HepG2 (cell line): ENCODE results near the gene DNPH1. TPM values are rescaled to one million over a fixed set of nuclear protein-coding genes. Genes with fewer than 3 reads are reported as not detected.

Source experiments
- ATAC-seq: fragments of 200-7000 bp; cut with Tn5 transposase; 3 replicates; pipeline ENCODE4 v1.9.1; 2020; ENCODE audit warnings: mild to moderate bottlenecking, moderate library complexity
- BruUV-seq: library from RNA; stranded (reverse); fragments of 400-500 nt; replicated peaks from 2 replicates; lab custom pipeline; 2021; lab: Mats Ljungman, UMichigan
- CTCF ChIA-PET: fragments of 300-600 bp; formaldehyde crosslinking; extraction: SDS; loops from one replicate; lab custom pipeline; 2021; ENCODE audit warnings: low total read pairs, inconsistent platforms, low intra/inter-chr PET ratio; lab: Yijun Ruan, JAX
- POLR2A ChIA-PET: fragments of 350-600 bp; sonication (Branson Sonifier 250); formaldehyde crosslinking; loops from one replicate; lab custom pipeline; 2020; ENCODE audit warnings: antibody characterized with exemption, inconsistent platforms; lab: Yijun Ruan, JAX
- DNase-seq: peaks from one replicate; pipeline ENCODE4 v3.0.0-alpha.2; 2015; ENCODE audit warnings: low spot score
- FAIRE-seq: peaks from 3 replicates; lab custom pipeline; 2011; peaks lifted over from hg19 to GRCh38; lab: Jason Lieb, UNC
- H2AFZ ChIP-seq: one replicate; pipeline ENCODE4 v1.6.1; 2011; ENCODE audit warnings: low read length, inconsistent platforms
- H3K27ac ChIP-seq: fragments of 300-600 bp; 3 replicates; pipeline ENCODE4 v1.8.0; 2011; ENCODE audit warnings: mixed run types, mild to moderate bottlenecking, mixed read lengths, low read length, inconsistent platforms; ENCODE audit not compliant: insufficient read depth; ENCODE audit errors: extremely low read length
- H3K27me3 ChIP-seq, 2 experiments: fragments of 200-600 bp in 1 of 2; 2 replicates in 1 of 2; 3 replicates in 1 of 2; pipeline versions ENCODE4 v1.6.0 to v1.8.0; 2011; ENCODE audit warnings: low read length in 2 of 2, mild to moderate bottlenecking in 2 of 2, moderate library complexity in 2 of 2, inconsistent platforms in 1 of 2; ENCODE audit not compliant: insufficient read depth in 2 of 2, control insufficient read depth in 1 of 2
- H3K36me3 ChIP-seq, 2 experiments: fragments of 200-600 bp in 1 of 2; replicated peaks in 1 of 2; 2 replicates in 1 of 2; 3 replicates in 1 of 2; pipeline versions ENCODE4 v1.5.1 to v1.8.0; 2011; ENCODE audit warnings: low read length in 2 of 2, inconsistent platforms in 1 of 2; ENCODE audit not compliant: insufficient read depth in 2 of 2, control insufficient read depth in 1 of 2
- H3K4me1 ChIP-seq: 2 replicates; pipeline ENCODE4 v1.5.1; 2012; ENCODE audit warnings: low read length, inconsistent platforms; ENCODE audit not compliant: insufficient read depth
- H3K4me2 ChIP-seq: 2 replicates; pipeline ENCODE4 v1.6.0; 2011; ENCODE audit warnings: low read depth, low read length, inconsistent platforms
- H3K4me3 ChIP-seq, 3 experiments: fragments of 200-600 bp in 1 of 3; sonication (generic), shearing (Covaris generic) in 1 of 3; replicated peaks in 1 of 3; 2 replicates each; pipeline ENCODE4 v1.5.1; 2011 to 2016; ENCODE audit warnings: low read length in 3 of 3, inconsistent platforms in 2 of 3, low read depth in 2 of 3, mild to moderate bottlenecking in 2 of 3, control low read depth in 1 of 3, mixed read lengths in 1 of 3; ENCODE audit not compliant: insufficient read depth in 1 of 3
- H3K79me2 ChIP-seq: one replicate; pipeline ENCODE4 v1.6.1; 2011; ENCODE audit warnings: low read length, inconsistent platforms; ENCODE audit not compliant: insufficient read depth
- H3K9ac ChIP-seq: 2 replicates; pipeline ENCODE4 v1.6.0; 2011; ENCODE audit warnings: mild to moderate bottlenecking, low read depth, low read length, inconsistent platforms; ENCODE audit not compliant: insufficient read depth
- H3K9me3 ChIP-seq: 2 replicates; pipeline ENCODE4 v1.5.1; 2012; ENCODE audit warnings: mild to moderate bottlenecking, low read length
- H4K20me1 ChIP-seq: 2 replicates; pipeline ENCODE4 v1.6.0; 2011; ENCODE audit warnings: inconsistent platforms, mild to moderate bottlenecking, low read length, moderate library complexity; ENCODE audit not compliant: insufficient read depth
- ESRRA ChIP-seq: sonication (generic); formaldehyde crosslinking; IDR thresholded peaks from 2 replicates; pipeline ENCODE4 v1.5.1; 2020; ENCODE audit warnings: mild to moderate bottlenecking, low read depth, missing genetic modification reagents
- KLF11 ChIP-seq: IDR thresholded peaks from 2 replicates; pipeline ENCODE4 v1.6.1; 2016; ENCODE audit warnings: missing compliant biosample characterization
- SMAD9 ChIP-seq: sonication (generic); formaldehyde crosslinking; IDR thresholded peaks from 2 replicates; pipeline ENCODE4 v1.5.1; 2020; ENCODE audit warnings: mild to moderate bottlenecking, missing genetic modification reagents
- SMC3 ChIP-seq: IDR thresholded peaks from 2 replicates; pipeline ENCODE4 v1.6.1; 2011; ENCODE audit warnings: low read length, improper control_type of control experiment
- STAT5B ChIP-seq: sonication (generic); formaldehyde crosslinking; IDR thresholded peaks from 2 replicates; pipeline ENCODE4 v1.4.0; 2020; ENCODE audit warnings: missing genetic modification reagents
- TAF15 ChIP-seq: fragments of 200-400 bp; formaldehyde crosslinking; IDR thresholded peaks from one replicate; pipeline ENCODE4 v1.6.1; 2018; ENCODE audit warnings: mild to moderate bottlenecking, low read depth, low read length; ENCODE audit not compliant: poor library complexity, severe bottlenecking
- TOPORS ChIP-seq: sonication (generic); formaldehyde crosslinking; IDR thresholded peaks from 2 replicates; pipeline ENCODE4 v1.8.0; 2023; ENCODE audit warnings: mild to moderate bottlenecking, missing genetic modification reagents
- ZBTB38 ChIP-seq: sonication (generic); formaldehyde crosslinking; IDR thresholded peaks from 2 replicates; pipeline ENCODE4 v1.5.1; 2020; ENCODE audit warnings: mild to moderate bottlenecking, missing genetic modification reagents
- ZNF3 ChIP-seq: IDR thresholded peaks from 2 replicates; pipeline ENCODE4 v1.7.0; 2017; ENCODE audit warnings: inconsistent platforms
- WGBS: methylation state at CpG from one replicate; pipeline ENCODE4 v1.1.6; 2017; ENCODE audit warnings: low lambda C conversion rate; 5-methylcytosine and 5-hydroxymethylcytosine counted together
- in situ Hi-C: cut with HindIII; loops from 2 replicates; pipeline ENCODE4 v1.10.0; 2017; ENCODE audit warnings: low pct_unique_long_range_greater_than_20kb; ENCODE audit not compliant: extremely low pct_ligation_motif_present
- intact Hi-C: fragments of 100-400 bp; cut with micrococcal nuclease; formaldehyde crosslinking; loops from one replicate; pipeline ENCODE4 v1.10.0; 2022; ENCODE audit not compliant: unreplicated experiment
- polyA plus RNA-seq, 8 experiments: library from polyadenylated mRNA; depleted of rRNA in 3 of 8; stranded (reverse) in 7 of 8; unstranded in 1 of 8; fragments of >200 nt; fragmentation: Illumina TruSeq in 4 of 8; extraction: Trizol in 4 of 8; gene quantifications; 2 replicates each; pipeline versions ENCODE4 v1.2.1 to v1.2.3, GENCODE V29; 2011 to 2016; ENCODE audit warnings: low read depth in 4 of 8, missing spikeins in 1 of 8, mixed read lengths in 1 of 8; ENCODE audit not compliant: insufficient read depth in 1 of 8
- total RNA-seq, 5 experiments: library from RNA; depleted of rRNA; stranded (reverse); fragments of >200 nt; fragmentation: Illumina TruSeq; extraction: Trizol; gene quantifications; 2 replicates each; pipeline ENCODE4 v1.2.3, GENCODE V29; 2016; ENCODE audit warnings: low read depth in 1 of 5
- TF ChIP-seq, protein P1 (sequence below): sonication (generic); formaldehyde crosslinking; IDR thresholded peaks from 2 replicates; pipeline ENCODE4 v1.5.1; 2020; ENCODE audit warnings: mild to moderate bottlenecking, missing genetic modification reagents, moderate library complexity
- TF ChIP-seq, protein P2 (sequence below): sonication (generic); formaldehyde crosslinking; IDR thresholded peaks from 2 replicates; pipeline ENCODE4 v1.4.0; 2020; ENCODE audit warnings: missing genetic modification reagents
- TF ChIP-seq, protein P3 (sequence below): sonication (generic); formaldehyde crosslinking; IDR thresholded peaks from 2 replicates; pipeline ENCODE4 v1.4.0; 2020; ENCODE audit warnings: missing genetic modification reagents
- TF ChIP-seq, protein P4 (sequence below): sonication (generic); formaldehyde crosslinking; IDR thresholded peaks from 2 replicates; pipeline ENCODE4 v1.4.0; 2020; ENCODE audit warnings: missing genetic modification reagents

DNPH1 gene
- total and polyA plus RNA-seq, 2 of the 13 experiments (the other 11 are each of a cell fraction or from before 2014, with no cell fraction given): 56.5 to 75.1 TPM

DNA sequence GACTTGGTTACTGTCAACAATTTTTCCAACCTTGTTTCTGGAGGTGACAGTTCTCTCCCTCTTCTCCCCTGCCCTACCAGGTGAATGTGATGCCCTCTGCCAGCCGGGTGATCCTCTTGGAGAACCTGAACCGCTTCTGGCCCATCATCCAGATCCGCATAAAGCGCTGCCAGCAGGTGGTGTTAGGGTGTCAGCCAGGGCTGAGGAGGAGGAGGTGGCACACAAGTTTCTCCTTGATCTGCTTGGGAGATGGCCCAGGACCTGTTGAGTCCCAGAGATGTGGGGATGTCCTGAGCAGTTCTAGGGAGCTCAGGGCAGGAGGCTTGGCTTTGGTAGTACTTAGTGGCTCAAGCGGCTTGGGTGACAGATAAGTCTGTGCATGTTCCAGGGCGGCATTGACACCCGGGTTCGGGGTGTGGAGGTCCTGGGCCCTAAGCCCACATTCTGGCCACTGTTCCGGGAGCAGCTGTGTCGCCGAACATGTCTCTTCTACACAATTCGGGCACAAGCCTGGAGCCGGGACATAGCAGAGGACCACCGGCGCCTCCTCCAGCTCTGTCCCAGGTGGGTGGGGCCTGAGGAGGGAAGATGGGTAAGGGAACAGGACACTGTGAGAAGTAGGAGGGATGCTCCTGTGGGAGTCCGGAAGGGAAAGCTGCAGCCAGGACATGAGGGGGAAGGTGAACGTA is 26.1 kb downstream of the DNPH1 start:
- Histone ChIP-seq H3K79me2 (no peaks in the 10 kb centered on the region), H2AFZ (no peak overlapping the region), H3K9me3 (no peaks in the 10 kb centered on the region), H4K20me1 (no peaks in the 10 kb centered on the region), H3K4me3 (no peak overlapping the region), H3K27ac (no peak overlapping the region), H3K36me3 (peaks cover 0 to 2% of the 10 kb centered on the region in 2 experiments; a peak in 2 of 5 replicates), H3K9ac (no peak overlapping the region), H3K27me3 (no peaks in the 10 kb centered on the region), H3K4me2 (no peak overlapping the region), H3K4me1 (0 out of 2 replicates have a peak, but pooled peaks cover 5% of the 10 kb centered on the region)
- DNase-seq (no peak), ATAC-seq (no peak), FAIRE-seq (no peak)
- in situ Hi-C loops (no loop called here), intact Hi-C loops (no loop called here)
- POLR2A ChIA-PET: no interaction called here
- no TSS peak for BruUV-seq
- 92% methylated on average over 16 of the region's 17 CpGs for WGBS
- CTCF ChIA-PET: no interaction called here
- TF ChIP-seq, protein P1, sequence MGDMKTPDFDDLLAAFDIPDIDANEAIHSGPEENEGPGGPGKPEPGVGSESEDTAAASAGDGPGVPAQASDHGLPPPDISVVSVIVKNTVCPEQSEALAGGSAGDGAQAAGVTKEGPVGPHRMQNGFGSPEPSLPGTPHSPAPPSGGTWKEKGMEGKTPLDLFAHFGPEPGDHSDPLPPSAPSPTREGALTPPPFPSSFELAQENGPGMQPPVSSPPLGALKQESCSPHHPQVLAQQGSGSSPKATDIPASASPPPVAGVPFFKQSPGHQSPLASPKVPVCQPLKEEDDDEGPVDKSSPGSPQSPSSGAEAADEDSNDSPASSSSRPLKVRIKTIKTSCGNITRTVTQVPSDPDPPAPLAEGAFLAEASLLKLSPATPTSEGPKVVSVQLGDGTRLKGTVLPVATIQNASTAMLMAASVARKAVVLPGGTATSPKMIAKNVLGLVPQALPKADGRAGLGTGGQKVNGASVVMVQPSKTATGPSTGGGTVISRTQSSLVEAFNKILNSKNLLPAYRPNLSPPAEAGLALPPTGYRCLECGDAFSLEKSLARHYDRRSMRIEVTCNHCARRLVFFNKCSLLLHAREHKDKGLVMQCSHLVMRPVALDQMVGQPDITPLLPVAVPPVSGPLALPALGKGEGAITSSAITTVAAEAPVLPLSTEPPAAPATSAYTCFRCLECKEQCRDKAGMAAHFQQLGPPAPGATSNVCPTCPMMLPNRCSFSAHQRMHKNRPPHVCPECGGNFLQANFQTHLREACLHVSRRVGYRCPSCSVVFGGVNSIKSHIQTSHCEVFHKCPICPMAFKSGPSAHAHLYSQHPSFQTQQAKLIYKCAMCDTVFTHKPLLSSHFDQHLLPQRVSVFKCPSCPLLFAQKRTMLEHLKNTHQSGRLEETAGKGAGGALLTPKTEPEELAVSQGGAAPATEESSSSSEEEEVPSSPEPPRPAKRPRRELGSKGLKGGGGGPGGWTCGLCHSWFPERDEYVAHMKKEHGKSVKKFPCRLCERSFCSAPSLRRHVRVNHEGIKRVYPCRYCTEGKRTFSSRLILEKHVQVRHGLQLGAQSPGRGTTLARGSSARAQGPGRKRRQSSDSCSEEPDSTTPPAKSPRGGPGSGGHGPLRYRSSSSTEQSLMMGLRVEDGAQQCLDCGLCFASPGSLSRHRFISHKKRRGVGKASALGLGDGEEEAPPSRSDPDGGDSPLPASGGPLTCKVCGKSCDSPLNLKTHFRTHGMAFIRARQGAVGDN (CRISPR knock-in tag): peak; percentile 23; the same call in 1 of the 2 replicates
- TF ChIP-seq SMAD9 (CRISPR knock-in tag): no peak
- TF ChIP-seq ZNF3: no peak
- TF ChIP-seq KLF11 (CRISPR knock-in tag): no peak
- no peak for TF ChIP-seq ESRRA (CRISPR knock-in tag)
- TF ChIP-seq, protein P2, sequence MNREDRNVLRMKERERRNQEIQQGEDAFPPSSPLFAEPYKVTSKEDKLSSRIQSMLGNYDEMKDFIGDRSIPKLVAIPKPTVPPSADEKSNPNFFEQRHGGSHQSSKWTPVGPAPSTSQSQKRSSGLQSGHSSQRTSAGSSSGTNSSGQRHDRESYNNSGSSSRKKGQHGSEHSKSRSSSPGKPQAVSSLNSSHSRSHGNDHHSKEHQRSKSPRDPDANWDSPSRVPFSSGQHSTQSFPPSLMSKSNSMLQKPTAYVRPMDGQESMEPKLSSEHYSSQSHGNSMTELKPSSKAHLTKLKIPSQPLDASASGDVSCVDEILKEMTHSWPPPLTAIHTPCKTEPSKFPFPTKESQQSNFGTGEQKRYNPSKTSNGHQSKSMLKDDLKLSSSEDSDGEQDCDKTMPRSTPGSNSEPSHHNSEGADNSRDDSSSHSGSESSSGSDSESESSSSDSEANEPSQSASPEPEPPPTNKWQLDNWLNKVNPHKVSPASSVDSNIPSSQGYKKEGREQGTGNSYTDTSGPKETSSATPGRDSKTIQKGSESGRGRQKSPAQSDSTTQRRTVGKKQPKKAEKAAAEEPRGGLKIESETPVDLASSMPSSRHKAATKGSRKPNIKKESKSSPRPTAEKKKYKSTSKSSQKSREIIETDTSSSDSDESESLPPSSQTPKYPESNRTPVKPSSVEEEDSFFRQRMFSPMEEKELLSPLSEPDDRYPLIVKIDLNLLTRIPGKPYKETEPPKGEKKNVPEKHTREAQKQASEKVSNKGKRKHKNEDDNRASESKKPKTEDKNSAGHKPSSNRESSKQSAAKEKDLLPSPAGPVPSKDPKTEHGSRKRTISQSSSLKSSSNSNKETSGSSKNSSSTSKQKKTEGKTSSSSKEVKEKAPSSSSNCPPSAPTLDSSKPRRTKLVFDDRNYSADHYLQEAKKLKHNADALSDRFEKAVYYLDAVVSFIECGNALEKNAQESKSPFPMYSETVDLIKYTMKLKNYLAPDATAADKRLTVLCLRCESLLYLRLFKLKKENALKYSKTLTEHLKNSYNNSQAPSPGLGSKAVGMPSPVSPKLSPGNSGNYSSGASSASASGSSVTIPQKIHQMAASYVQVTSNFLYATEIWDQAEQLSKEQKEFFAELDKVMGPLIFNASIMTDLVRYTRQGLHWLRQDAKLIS (CRISPR knock-in tag): no peak
- TF ChIP-seq, protein P3, sequence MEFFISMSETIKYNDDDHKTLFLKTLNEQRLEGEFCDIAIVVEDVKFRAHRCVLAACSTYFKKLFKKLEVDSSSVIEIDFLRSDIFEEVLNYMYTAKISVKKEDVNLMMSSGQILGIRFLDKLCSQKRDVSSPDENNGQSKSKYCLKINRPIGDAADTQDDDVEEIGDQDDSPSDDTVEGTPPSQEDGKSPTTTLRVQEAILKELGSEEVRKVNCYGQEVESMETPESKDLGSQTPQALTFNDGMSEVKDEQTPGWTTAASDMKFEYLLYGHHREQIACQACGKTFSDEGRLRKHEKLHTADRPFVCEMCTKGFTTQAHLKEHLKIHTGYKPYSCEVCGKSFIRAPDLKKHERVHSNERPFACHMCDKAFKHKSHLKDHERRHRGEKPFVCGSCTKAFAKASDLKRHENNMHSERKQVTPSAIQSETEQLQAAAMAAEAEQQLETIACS: no peak
- no peak for TF ChIP-seq TOPORS (CRISPR knock-in tag)
- TF ChIP-seq TAF15: no peak
- TF ChIP-seq ZBTB38 (CRISPR knock-in tag): 0 out of 2 replicates have a peak, but pooled peaks have one; percentile 22
- TF ChIP-seq, protein P4, sequence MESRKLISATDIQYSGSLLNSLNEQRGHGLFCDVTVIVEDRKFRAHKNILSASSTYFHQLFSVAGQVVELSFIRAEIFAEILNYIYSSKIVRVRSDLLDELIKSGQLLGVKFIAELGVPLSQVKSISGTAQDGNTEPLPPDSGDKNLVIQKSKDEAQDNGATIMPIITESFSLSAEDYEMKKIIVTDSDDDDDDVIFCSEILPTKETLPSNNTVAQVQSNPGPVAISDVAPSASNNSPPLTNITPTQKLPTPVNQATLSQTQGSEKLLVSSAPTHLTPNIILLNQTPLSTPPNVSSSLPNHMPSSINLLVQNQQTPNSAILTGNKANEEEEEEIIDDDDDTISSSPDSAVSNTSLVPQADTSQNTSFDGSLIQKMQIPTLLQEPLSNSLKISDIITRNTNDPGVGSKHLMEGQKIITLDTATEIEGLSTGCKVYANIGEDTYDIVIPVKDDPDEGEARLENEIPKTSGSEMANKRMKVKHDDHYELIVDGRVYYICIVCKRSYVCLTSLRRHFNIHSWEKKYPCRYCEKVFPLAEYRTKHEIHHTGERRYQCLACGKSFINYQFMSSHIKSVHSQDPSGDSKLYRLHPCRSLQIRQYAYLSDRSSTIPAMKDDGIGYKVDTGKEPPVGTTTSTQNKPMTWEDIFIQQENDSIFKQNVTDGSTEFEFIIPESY (CRISPR knock-in tag): peak; percentile 100
- TF ChIP-seq SMC3: no peak
- no peak for TF ChIP-seq STAT5B (CRISPR knock-in tag)
